Nephron progenitor cell (in vitro differentiated cells): Measurements from ENCODE around the gene SCN2B.
A peak's percentile ranks its signal among the peaks of the same experiment; 100 is the strongest.
"Not testable (repeated sequence)": the region's sequence is repeated elsewhere in the genome, so short reads cannot be mapped to it uniquely, and the experiment has no call there.

Experiments used
- DNase-seq: peaks from one replicate; pipeline ENCODE4 v3.0.0; 2021
- H3K27ac Mint-ChIP-seq: 2 replicates; pipeline ENCODE4 v1.8.0; 2021; ENCODE audit warnings: mild to moderate bottlenecking, moderate library complexity, mixed read lengths
- H3K27me3 Mint-ChIP-seq: 2 replicates; pipeline ENCODE4 v1.8.0; 2021; ENCODE audit warnings: mild to moderate bottlenecking, low read depth, mixed read lengths; ENCODE audit not compliant: poor library complexity
- H3K36me3 Mint-ChIP-seq: 2 replicates; pipeline ENCODE4 v1.8.0; 2021; ENCODE audit warnings: low read depth, mixed read lengths
- H3K4me1 Mint-ChIP-seq: 2 replicates; pipeline ENCODE4 v1.8.0; 2021; ENCODE audit warnings: mixed read lengths
- H3K4me3 Mint-ChIP-seq: 2 replicates; pipeline ENCODE4 v1.8.0; 2021; ENCODE audit warnings: mild to moderate bottlenecking, moderate library complexity, mixed read lengths
- H3K9me3 Mint-ChIP-seq: 2 replicates; pipeline ENCODE4 v1.8.0; 2021; ENCODE audit warnings: mild to moderate bottlenecking, moderate library complexity, mixed read lengths
- CTCF ChIP-seq: fragments of 200-600 bp; sonication (generic); IDR thresholded peaks from 2 replicates; pipeline ENCODE4 v1.5.0; 2021; ENCODE audit warnings: antibody characterized with exemption

SCN2B gene

GRCh38 chr11:118199135-118199534 is 22.7 kb upstream of the SCN2B start:
- peaks cover 8% of the 10 kb centered on the region for H3K4me1 Mint-ChIP-seq
- no peak overlapping the region for H3K27ac Mint-ChIP-seq
- no peak overlapping the region for H3K4me3 Mint-ChIP-seq
- H3K9me3 Mint-ChIP-seq, result no peaks in the 10 kb centered on the region
- H3K36me3 Mint-ChIP-seq, result no peaks in the 10 kb centered on the region
- DNase-seq, result no peak
- H3K27me3 Mint-ChIP-seq, result peaks cover 10% of the 10 kb centered on the region
- no peak for TF ChIP-seq CTCF

GRCh38 chr11:118198370-118198769 is 21.9 kb upstream of the SCN2B start:
- Mint-ChIP-seq H3K9me3 (no peaks in the 10 kb centered on the region), H3K27me3 (peaks cover 10% of the 10 kb centered on the region), H3K4me3 (no peak overlapping the region), H3K27ac (no peak overlapping the region), H3K36me3 (no peaks in the 10 kb centered on the region), H3K4me1 (peaks cover 8% of the 10 kb centered on the region)
- DNase-seq, result peak; percentile 86
- peak; percentile 81 for TF ChIP-seq CTCF

- Mint-ChIP-seq H3K27me3 (peaks cover 15% of the 10 kb centered on the region), H3K36me3 (no peaks in the 10 kb centered on the region), H3K9me3 (peaks cover 24% of the 10 kb centered on the region), H3K4me1 (peaks cover 8% of the 10 kb centered on the region), H3K4me3 (no peak overlapping the region), H3K27ac (no peak overlapping the region)
- no peak for DNase-seq
- no peak for TF ChIP-seq CTCF
Measured at GRCh38 chr11:118194835-118195627, 18.6 kb upstream of the SCN2B start.

- H3K36me3 Mint-ChIP-seq, result no peaks in the 10 kb centered on the region
- no peak overlapping the region for H3K4me3 Mint-ChIP-seq
- H3K9me3 Mint-ChIP-seq, result peaks cover 24% of the 10 kb centered on the region
- peaks cover 8% of the 10 kb centered on the region for H3K4me1 Mint-ChIP-seq
- H3K27ac Mint-ChIP-seq, result no peak overlapping the region
- no peak for DNase-seq
- peaks cover 21% of the 10 kb centered on the region for H3K27me3 Mint-ChIP-seq
- TF ChIP-seq CTCF, result no peak
Measured at GRCh38 chr11:118193910-118194566, 17.6 kb upstream of the SCN2B start.

- H3K4me1 Mint-ChIP-seq, H3K4me3 Mint-ChIP-seq, H3K36me3 Mint-ChIP-seq, H3K27ac Mint-ChIP-seq, DNase-seq: not testable (repeated sequence)
- Mint-ChIP-seq H3K9me3 (peaks cover 24% of the 10 kb centered on the region), H3K27me3 (peaks cover 24% of the 10 kb centered on the region)
Measured at GRCh38 chr11:118192817-118193216, 16.4 kb upstream of the SCN2B start.

GRCh38 chr11:118190942-118191506 is 14.6 kb upstream of the SCN2B start:
- H3K4me3 Mint-ChIP-seq, H3K4me1 Mint-ChIP-seq, DNase-seq, H3K27ac Mint-ChIP-seq, H3K36me3 Mint-ChIP-seq: not testable (repeated sequence)
- Mint-ChIP-seq H3K9me3 (peaks cover 24% of the 10 kb centered on the region), H3K27me3 (peaks cover 41% of the 10 kb centered on the region)
